CD14-positive monocyte (primary cell): ENCODE measurements around the gene NRROS. TPM values are rescaled to one million over a fixed set of nuclear protein-coding genes. Genes with fewer than 3 reads are reported as not detected.
A peak's percentile ranks its signal among the peaks of the same experiment; 100 is the strongest.

ENCODE experiments used
- DNase-seq, 3 donors: peaks; one replicate each; pipeline ENCODE4 v3.0.0-alpha.2; 2011 to 2022
- H2AFZ ChIP-seq: 2 replicates; pipeline ENCODE4 v1.6.0; 2012; ENCODE audit warnings: mild to moderate bottlenecking, low read depth, low read length, inconsistent platforms; ENCODE audit not compliant: insufficient read depth, poor library complexity, severe bottlenecking
- H3K27ac ChIP-seq, 2 donors: 1 replicate in 1 of 2; 2 replicates in 1 of 2; pipeline ENCODE4 v1.5.1; 2012 to 2013; ENCODE audit warnings: low read length in 2 of 2, control low read depth in 1 of 2, inconsistent platforms in 1 of 2, low read depth in 1 of 2, mild to moderate bottlenecking in 1 of 2
- H3K27me3 ChIP-seq, 2 donors: one replicate each; pipeline versions ENCODE4 v1.6.0 to v1.6.1; 2011 to 2013; ENCODE audit warnings: low read length in 2 of 2; ENCODE audit not compliant: control insufficient read depth in 2 of 2, insufficient read depth in 2 of 2
- H3K36me3 ChIP-seq, 2 donors: replicated peaks in 1 of 2; 1 replicate in 1 of 2; 2 replicates in 1 of 2; pipeline versions ENCODE4 v1.5.1 to v1.6.1; 2012 to 2013; ENCODE audit warnings: low read length in 2 of 2, control low read depth in 1 of 2, inconsistent platforms in 1 of 2, mild to moderate bottlenecking in 1 of 2; ENCODE audit not compliant: insufficient read depth in 2 of 2, control insufficient read depth in 1 of 2
- H3K4me1 ChIP-seq, 2 donors: 1 replicate in 1 of 2; 2 replicates in 1 of 2; pipeline versions ENCODE4 v1.5.1 to v1.6.1; 2012 to 2013; ENCODE audit warnings: low read length in 2 of 2, control low read depth in 1 of 2, inconsistent platforms in 1 of 2, mild to moderate bottlenecking in 1 of 2, moderate library complexity in 1 of 2; ENCODE audit not compliant: insufficient read depth in 2 of 2, control insufficient read depth in 1 of 2
- H3K4me2 ChIP-seq: replicated peaks from 2 replicates; pipeline ENCODE3; 2012; ENCODE audit warnings: low read length, moderate library complexity, mild to moderate bottlenecking; ENCODE audit not compliant: poor library complexity, severe bottlenecking; ENCODE audit errors: extremely low read depth
- H3K4me3 ChIP-seq, 3 experiments: fragments of 200-600 bp in 1 of 3; sonication (generic) in 1 of 3; replicated peaks in 1 of 3; 1 replicate in 2 of 3; 2 replicates in 1 of 3; pipeline ENCODE4 v1.5.1; 2011 to 2013; ENCODE audit warnings: low read length in 3 of 3, mild to moderate bottlenecking in 3 of 3, control low read depth in 2 of 3, low read depth in 2 of 3, inconsistent platforms in 1 of 3, moderate library complexity in 1 of 3
- H3K79me2 ChIP-seq: 2 replicates; pipeline ENCODE4 v1.6.0; 2012; ENCODE audit warnings: mild to moderate bottlenecking, control low read depth, inconsistent platforms, low read length, moderate library complexity; ENCODE audit not compliant: insufficient read depth
- H3K9ac ChIP-seq: 2 replicates; pipeline ENCODE4 v1.6.0; 2017; ENCODE audit warnings: low read length, mild to moderate bottlenecking; ENCODE audit not compliant: insufficient read depth, poor library complexity, severe bottlenecking
- H3K9me3 ChIP-seq, 2 donors: replicated peaks in 1 of 2; 1 replicate in 1 of 2; 2 replicates in 1 of 2; pipeline versions ENCODE4 v1.5.1 to v1.6.1; 2012 to 2013; ENCODE audit warnings: low read length in 2 of 2, control low read depth in 1 of 2; ENCODE audit not compliant: control insufficient read depth in 1 of 2, insufficient read depth in 1 of 2
- H4K20me1 ChIP-seq: 2 replicates; pipeline ENCODE4 v1.6.0; 2012; ENCODE audit warnings: mild to moderate bottlenecking, low read length, control low read depth, moderate library complexity; ENCODE audit not compliant: insufficient read depth
- H3K27ac Mint-ChIP-seq, 7 donors: one replicate each; pipeline ENCODE4 v1.8.0; 2020; ENCODE audit warnings: mild to moderate bottlenecking in 7 of 7, mixed read lengths in 7 of 7, moderate library complexity in 6 of 7, inconsistent platforms in 2 of 7
- H3K27me3 Mint-ChIP-seq, 3 donors: one replicate each; pipeline ENCODE4 v1.8.0; 2021 to 2022; ENCODE audit warnings: low read depth in 3 of 3, mild to moderate bottlenecking in 3 of 3, mixed read lengths in 3 of 3, moderate library complexity in 3 of 3, inconsistent platforms in 1 of 3
- H3K36me3 Mint-ChIP-seq, 2 donors: one replicate each; pipeline ENCODE4 v1.8.0; 2020; ENCODE audit warnings: mixed read lengths in 2 of 2, inconsistent platforms in 1 of 2, mild to moderate bottlenecking in 1 of 2
- H3K4me1 Mint-ChIP-seq: one replicate; pipeline ENCODE4 v1.8.0; 2020; ENCODE audit warnings: mild to moderate bottlenecking, mixed read lengths
- H3K4me3 Mint-ChIP-seq, 2 donors: one replicate each; pipeline ENCODE4 v1.8.0; 2020; ENCODE audit warnings: mild to moderate bottlenecking in 2 of 2, mixed read lengths in 2 of 2, moderate library complexity in 1 of 2
- H3K9me3 Mint-ChIP-seq, 7 donors: one replicate each; pipeline ENCODE4 v1.8.0; 2020 to 2022; ENCODE audit warnings: mixed read lengths in 7 of 7, mild to moderate bottlenecking in 6 of 7, moderate library complexity in 6 of 7, inconsistent platforms in 2 of 7
- WGBS: methylation state at CpG from one replicate; pipeline ENCODE4 v1.1.5; 2013; ENCODE audit warnings: missing lambda C conversion rate; ENCODE audit not compliant: insufficient coverage; 5-methylcytosine and 5-hydroxymethylcytosine counted together
- intact Hi-C, 2 donors: fragments of 100-400 bp; cut with micrococcal nuclease; formaldehyde crosslinking; loops; one replicate each; pipeline versions ENCODE4 v1.15.0 to v1.15.1; 2023
- polyA plus RNA-seq, 3 donors: library from polyadenylated mRNA; depleted of rRNA in 1 of 3; unstranded in 2 of 3; stranded (reverse) in 1 of 3; fragments of 300-500 nt in 2 of 3; fragments of >200 nt in 1 of 3; fragmentation: Illumina TruSeq in 2 of 3; gene quantifications; 1 replicate in 2 of 3; 2 replicates in 1 of 3; pipeline ENCODE4 v1.2.3, GENCODE V29; 2012 to 2021
- TF ChIP-seq, protein P1 (sequence below): fragments of 200-600 bp; IDR thresholded peaks from one replicate; pipeline ENCODE4 v1.8.0; 2022; ENCODE audit warnings: antibody characterized with exemption, mild to moderate bottlenecking

NRROS gene
- polyA plus RNA-seq, 3 donors, result 5.9 to 109 (median 7.5) TPM

GRCh38 chr3:196689941-196690660 is 50.6 kb downstream of the NRROS start:
- Mint-ChIP-seq H3K4me1 (peaks cover 78% of the 10 kb centered on the region), H3K27ac (peak overlapping the region; percentile 94 to 100 (median 97)), H3K4me3 (peak overlapping the region; percentile 92), H3K27me3 (no peaks in the 10 kb centered on the region), H3K36me3 (peaks cover 2 to 31% of the 10 kb centered on the region in 2 donors), H3K9me3 (peaks cover 0 to 4% (median 0%) of the 10 kb centered on the region in 7 donors)
- Histone ChIP-seq H3K9ac (peak overlapping the region; percentile 72), H3K36me3 (no peaks in the 10 kb centered on the region), H4K20me1 (no peaks in the 10 kb centered on the region), H3K9me3 (no peaks in the 10 kb centered on the region), H3K4me2 (peak overlapping the region; percentile 89), H3K27ac (peak overlapping the region; percentile 89 to 98), H2AFZ (peak overlapping the region; percentile 6), H3K79me2 (peaks cover 81% of the 10 kb centered on the region), H3K4me3 (peak overlapping the region; percentile 73 to 89 (median 80)), H3K27me3 (no peaks in the 10 kb centered on the region), H3K4me1 (peaks cover 89 to 90% of the 10 kb centered on the region in 2 donors)
- TF ChIP-seq, protein P1, sequence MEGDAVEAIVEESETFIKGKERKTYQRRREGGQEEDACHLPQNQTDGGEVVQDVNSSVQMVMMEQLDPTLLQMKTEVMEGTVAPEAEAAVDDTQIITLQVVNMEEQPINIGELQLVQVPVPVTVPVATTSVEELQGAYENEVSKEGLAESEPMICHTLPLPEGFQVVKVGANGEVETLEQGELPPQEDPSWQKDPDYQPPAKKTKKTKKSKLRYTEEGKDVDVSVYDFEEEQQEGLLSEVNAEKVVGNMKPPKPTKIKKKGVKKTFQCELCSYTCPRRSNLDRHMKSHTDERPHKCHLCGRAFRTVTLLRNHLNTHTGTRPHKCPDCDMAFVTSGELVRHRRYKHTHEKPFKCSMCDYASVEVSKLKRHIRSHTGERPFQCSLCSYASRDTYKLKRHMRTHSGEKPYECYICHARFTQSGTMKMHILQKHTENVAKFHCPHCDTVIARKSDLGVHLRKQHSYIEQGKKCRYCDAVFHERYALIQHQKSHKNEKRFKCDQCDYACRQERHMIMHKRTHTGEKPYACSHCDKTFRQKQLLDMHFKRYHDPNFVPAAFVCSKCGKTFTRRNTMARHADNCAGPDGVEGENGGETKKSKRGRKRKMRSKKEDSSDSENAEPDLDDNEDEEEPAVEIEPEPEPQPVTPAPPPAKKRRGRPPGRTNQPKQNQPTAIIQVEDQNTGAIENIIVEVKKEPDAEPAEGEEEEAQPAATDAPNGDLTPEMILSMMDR, result no peak
- intact Hi-C loops, result loop anchor here in 1 of 2 donors (5.0 to 10.0 kb wide), 5 partner anchors 48 to 435 kb away; no protein-coding TSS in a partner anchor
- peak in 2 of 3 donors; percentile 20 to 21 for DNase-seq
- 25% methylated on average over 9 of the region's 17 CpGs for WGBS

GRCh38 chr3:196691386-196691785 is 51.9 kb downstream of the NRROS start:
- WGBS, result 22% methylated on average over 2 of the region's 8 CpGs
- peak overlapping the region; percentile 73 to 89 (median 80) for H3K4me3 ChIP-seq
- peaks cover 0 to 4% (median 0%) of the 10 kb centered on the region in 7 donors for H3K9me3 Mint-ChIP-seq
- no peaks in the 10 kb centered on the region for H3K27me3 ChIP-seq
- peak overlapping the region; percentile 89 for H3K4me2 ChIP-seq
- H3K27me3 Mint-ChIP-seq, result peaks cover 0 to 2% (median 0%) of the 10 kb centered on the region in 3 donors
- H3K27ac Mint-ChIP-seq, result peak overlapping the region; percentile 94 to 100 (median 97)
- H3K4me3 Mint-ChIP-seq, result peak overlapping the region; percentile 92
- peak overlapping the region; percentile 89 to 98 for H3K27ac ChIP-seq
- no peak overlapping the region for H2AFZ ChIP-seq
- peak overlapping the region; percentile 72 for H3K9ac ChIP-seq
- H3K36me3 ChIP-seq, result no peaks in the 10 kb centered on the region
- peak in 2 of 3 donors; percentile 33 to 46 for DNase-seq
- H3K4me1 Mint-ChIP-seq, result peaks cover 72% of the 10 kb centered on the region
- H4K20me1 ChIP-seq, result no peaks in the 10 kb centered on the region
- intact Hi-C loops, result loop anchor here in 1 of 2 donors (5.0 to 10.0 kb wide), 2 partner anchors 164 to 437 kb away; no protein-coding TSS in a partner anchor
- H3K4me1 ChIP-seq, result peaks cover 76 to 77% of the 10 kb centered on the region in 2 donors
- H3K36me3 Mint-ChIP-seq, result peaks cover 2 to 35% of the 10 kb centered on the region in 2 donors
- no peaks in the 10 kb centered on the region for H3K9me3 ChIP-seq
- TF ChIP-seq, protein P1, result no peak
- H3K79me2 ChIP-seq, result peaks cover 74% of the 10 kb centered on the region
